KBM-7 (cell line): Measurements from ENCODE around the gene YOD1.

Source experiments
- DNase-seq: peaks from one replicate; pipeline ENCODE4 v3.0.0-alpha.2; 2015
- in situ Hi-C: fragments of 300-500 bp; cut with MboI; formaldehyde crosslinking; loops from 2 replicates; pipeline ENCODE4 v1.14.3; 2020; ENCODE audit warnings: low sequenced_read_pairs, low pct_unique_long_range_greater_than_20kb, mixed read lengths

Gene YOD1

DNA sequence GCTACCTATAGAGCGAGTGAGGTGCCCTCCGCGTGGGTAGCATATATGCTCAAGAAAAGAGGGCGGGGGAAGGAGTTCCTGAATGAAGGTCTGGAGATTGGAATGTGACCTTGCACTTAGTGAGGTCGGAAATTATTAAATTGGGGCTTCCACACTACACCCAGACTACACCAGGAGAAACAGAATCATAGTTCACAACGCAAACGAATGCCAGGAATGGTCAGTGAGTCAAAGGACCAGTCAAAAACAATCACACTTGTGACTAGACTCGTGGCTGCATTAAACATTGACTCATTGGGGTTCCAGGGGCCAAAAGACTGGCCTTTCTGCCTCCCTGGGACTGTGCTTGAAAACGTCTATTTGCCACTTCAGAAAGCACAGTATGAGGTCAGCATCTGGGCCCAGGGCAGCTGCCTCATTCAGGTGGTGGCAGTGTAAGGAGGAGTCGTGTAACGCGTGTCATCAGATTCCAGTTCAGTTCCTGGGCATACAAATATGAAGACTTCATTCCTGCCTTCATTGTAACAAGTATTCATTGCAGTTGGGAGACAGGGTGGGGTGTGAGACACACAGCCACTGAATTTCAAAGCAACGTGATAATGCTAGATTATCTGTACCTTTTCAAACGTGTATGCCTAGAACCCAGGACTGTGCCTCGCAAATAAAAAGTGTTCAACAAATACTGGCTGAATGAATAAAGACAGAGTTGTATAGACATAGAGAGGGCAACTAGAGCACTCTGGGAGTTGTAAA is at the start of gene YOD1:
YOD1 (minus strand) TSS at position 18 of the 753 bp plus-strand sequence. CDS start 178 bp downstream, outside the sequence.
- no peak for DNase-seq
- in situ Hi-C loops, result no loop called here

DNA sequence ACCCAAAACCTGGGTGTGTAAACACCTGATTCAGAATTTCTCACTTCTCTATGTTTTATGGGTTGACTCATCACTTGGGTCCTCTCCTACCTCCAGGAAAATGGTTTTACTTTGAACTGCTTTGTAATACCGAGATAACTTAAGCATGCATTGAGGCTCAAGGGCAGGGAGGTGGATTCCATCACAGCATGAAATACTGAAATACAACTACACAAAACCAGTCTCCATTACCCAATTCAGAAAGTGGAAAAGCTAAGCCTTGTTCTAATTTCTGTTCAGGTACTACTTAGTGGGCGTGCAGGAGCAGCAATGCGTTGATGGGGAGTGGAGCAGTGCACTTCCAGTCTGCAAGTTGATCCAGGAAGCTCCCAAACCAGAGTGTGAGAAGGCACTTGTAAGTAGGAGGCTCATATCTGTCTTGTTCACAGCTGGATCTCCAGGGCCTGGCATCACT is 46.9 kb upstream of the YOD1 start:
- in situ Hi-C loops, result no loop called here
- no peak for DNase-seq

DNA sequence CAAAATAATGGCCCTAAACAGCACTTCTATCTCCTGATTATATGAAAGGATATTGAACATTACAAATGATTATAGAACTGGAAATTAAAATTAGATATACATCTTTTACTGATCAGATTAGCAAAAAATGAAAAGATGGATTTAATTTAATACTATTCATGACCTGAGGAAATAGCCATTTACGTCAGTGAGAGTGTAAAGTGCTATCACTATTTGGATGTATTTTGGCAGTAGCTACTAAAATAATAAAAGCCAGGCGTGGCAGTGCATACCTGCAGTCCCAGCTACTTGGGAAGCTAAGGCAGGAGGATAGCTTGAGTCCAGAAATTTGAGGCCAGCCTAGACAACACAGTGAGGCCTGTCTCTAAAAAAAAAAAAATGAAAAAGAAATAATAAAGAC is 42.9 kb upstream of the YOD1 start:
- no peak for DNase-seq
- in situ Hi-C loops, result no loop called here

GRCh38 chr1:207091200-207091908 is 40.3 kb upstream of the YOD1 start:
- DNase-seq, result no peak
- in situ Hi-C loops, result no loop called here

GRCh38 chr1:207089627-207090355 is 38.8 kb upstream of the YOD1 start:
- in situ Hi-C loops, result no loop called here
- no peak for DNase-seq

GRCh38 chr1:207088701-207089626 is 38.0 kb upstream of the YOD1 start, which contains the start of gene C4BPB:
Gene C4BPB, plus strand, starts transcription at chr1:207088860. Its CDS starts 672 bp downstream, at chr1:207089532.
- in situ Hi-C loops, result no loop called here
- DNase-seq, result no peak

DNA sequence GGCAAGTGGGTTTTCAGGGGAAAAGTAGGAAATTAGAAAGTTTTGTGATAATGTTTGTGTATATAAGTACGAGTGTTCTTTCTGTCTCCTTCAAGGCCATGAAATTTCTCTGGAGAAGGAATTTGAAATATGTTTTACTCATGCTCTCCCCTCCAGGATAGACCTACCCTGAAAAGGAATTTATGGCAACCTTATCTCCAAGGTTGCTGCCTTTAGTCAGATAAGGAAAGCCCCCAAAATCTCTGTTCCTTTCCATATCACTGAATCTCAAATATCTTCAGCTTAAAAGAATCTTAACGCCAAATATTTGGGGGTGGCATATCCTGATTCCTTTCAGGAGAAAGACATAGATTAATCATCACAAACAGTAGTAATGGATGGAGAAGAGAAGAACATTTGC is 37.2 kb upstream of the YOD1 start:
- in situ Hi-C loops, result no loop called here
- no peak for DNase-seq

GRCh38 chr1:207085887-207086286 is 34.9 kb upstream of the YOD1 start:
- no peak for DNase-seq
- in situ Hi-C loops, result no loop called here

DNA sequence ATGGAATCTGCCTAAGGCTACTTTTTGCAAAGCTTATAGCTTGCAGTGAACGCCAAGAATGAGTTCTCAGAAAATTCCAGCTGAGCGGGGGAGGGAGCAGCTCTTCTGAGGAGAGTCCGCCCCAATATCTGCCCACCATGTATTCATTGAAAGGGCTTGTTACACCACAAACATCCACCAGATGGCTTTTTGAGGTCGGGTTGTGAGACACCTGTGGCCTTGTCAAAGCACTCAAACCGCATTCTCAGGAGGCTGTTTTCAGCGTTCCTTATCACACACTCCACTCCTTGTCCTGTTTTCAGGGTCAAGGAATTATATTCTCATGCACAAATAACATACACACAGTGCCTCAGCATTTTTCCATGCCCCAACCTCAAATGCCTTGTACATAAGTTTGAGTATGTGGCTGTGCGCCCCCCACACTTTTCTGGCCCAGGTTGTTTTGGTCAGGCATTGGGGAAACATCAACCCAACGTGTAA is 33.7 kb upstream of the YOD1 start:
- peak; percentile 60 for DNase-seq
- in situ Hi-C loops, result no loop called here

DNA sequence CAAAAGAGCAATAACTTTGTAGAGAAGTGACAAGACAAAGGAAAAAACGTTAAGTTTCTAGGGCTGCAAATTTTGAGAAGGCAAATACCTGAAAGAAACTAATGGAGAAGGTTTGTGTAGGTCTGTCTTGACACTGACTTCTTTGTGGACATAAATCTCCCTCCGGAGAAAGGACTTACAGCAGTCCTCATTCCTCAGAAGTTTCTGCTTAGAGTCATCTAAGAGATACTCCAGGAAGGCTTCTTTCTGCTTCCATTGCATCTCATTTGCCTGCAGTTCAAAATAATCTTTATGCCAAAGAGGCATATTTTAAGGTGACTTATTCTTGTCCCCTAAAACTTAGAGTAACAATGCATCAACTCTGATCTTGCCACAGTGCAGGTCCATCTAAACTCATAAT is 33.2 kb upstream of the YOD1 start:
- no peak for DNase-seq
- in situ Hi-C loops, result no loop called here

DNA sequence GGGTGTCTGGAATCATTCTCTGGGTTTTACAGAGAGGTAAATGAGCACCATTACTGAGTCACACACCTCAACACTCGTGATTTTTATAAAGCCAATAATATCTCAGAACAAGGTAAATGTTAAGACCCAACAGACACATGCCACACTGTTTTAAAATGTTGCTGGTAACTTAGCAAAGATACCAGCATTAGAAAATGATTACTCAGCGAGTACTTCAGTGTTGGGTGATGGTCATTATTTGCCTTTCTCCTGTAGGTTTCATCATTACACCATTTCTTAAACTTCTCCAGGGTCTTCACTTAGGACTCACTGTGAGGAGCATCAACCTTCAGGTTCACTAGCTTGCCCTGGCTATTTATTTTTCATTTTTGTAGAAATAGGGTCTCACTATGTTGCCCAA is 30.8 kb upstream of the YOD1 start:
- no peak for DNase-seq
- in situ Hi-C loops, result no loop called here

DNA sequence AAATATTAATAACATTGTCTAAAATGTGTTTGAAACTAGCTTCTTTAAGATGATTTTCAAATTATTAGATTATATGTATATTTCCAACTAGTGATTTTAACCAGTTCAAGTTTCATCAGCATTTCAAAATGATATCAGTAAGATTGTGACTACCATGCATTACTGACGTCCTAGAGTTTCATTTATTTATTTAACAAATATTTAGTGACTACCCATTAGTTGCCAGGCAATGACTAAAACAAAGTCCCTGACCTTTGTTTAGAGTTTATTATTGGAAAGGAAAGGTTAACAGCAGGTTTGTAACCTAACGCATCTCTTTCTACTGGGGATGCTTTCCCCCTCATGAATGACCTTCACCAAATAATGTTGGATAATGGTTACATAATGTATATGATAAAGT is 30.1 kb upstream of the YOD1 start:
- DNase-seq, result no peak
- in situ Hi-C loops, result no loop called here

DNA sequence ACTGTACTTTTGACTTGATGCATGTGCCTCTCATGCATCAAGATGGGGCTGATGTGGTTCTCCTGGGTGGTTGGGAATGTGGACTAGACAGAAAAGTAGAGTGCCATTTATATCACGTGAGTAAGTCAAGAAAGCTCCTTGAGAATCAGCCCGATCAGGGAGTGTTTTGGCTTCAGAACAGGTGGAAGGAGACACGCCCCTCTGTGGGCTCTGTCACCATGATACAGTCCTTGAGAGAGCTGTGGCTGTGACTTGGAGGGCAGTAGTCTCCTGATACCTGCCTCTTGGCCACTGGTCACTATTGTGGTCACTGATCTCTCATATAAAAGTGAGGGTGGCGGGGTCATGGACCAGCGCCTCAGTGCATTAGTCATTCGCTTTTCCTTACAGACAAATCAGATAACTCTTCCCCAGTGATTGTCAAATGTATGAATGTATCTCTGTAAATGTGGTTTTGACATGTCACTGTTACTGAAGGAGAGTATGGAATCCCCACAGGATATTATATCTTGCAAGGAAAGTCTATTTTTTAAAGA is 28.8 kb upstream of the YOD1 start:
- in situ Hi-C loops, result no loop called here

DNA sequence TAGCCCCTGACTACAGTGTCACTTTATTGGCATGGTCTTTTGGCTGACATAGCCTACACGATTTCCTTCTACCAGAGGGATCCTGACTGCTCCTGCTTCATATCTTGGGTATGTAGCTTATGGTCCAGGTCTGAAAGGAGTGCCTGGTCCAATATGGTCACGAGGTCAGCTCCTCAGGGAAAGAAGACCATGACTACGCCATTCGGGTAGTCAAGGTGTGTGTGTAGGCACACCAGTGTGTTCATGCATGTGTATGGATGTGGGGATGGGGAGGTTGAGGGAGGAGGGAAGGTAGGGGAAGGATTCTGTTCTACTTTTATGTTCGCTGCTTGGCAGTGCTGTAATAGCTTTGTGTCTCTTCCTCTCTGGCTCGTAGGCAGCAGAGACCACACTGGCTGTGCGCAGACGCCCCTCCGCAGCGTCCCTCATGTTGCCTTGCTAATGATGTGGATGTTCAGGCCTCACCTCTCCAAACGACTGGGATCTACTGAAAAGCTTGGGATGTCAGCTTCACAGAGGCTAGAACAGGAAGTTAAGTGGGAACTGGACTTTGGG is 27.6 kb upstream of the YOD1 start:
- DNase-seq, result no peak
- in situ Hi-C loops, result no loop called here

More for the DNA sequence above, 28.8 kb upstream of the YOD1 start:
- DNase-seq, result no peak

DNA sequence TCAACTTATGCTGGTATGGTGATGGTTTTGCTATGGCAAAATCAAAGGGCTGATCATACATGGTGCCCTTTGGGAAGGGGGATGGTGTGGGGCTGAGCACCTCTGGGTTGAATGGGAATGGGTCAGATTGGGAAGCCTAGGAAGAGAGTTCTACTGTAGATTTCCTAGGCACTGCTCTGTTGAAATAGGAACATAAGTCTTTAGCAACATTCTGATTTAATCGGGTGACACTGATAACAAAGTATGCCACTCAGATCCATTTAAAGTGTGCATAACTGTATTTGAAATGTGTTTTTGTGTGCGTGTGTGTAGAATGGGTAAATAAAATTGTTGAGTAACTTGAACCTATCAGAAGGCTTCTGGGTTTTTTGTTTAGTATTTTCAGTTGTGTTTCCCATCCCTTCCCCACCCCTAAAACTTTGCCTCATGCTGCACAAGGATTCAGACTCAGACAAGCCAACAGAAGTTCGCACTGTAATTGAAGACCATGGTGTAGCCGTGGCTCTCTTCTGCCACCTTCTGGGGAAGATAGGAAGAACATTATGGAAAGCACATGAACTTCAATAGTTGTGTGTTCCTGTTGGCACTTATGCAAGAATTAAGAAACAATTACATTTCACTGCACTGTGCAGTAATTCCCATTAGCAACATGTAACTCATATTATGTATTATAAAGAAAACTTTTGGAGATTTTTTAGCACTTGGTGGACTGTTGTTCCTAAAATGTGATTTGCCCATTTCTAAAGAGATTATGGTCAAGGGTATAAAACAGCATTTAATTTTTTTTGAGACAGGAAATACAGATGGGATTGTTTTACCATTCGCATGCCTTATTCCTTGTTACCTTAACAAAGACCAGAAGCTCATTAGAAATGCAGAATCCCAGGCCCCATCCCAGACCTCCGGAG is 26.7 kb upstream of the YOD1 start:
- DNase-seq, result peak; percentile 71

DNA sequence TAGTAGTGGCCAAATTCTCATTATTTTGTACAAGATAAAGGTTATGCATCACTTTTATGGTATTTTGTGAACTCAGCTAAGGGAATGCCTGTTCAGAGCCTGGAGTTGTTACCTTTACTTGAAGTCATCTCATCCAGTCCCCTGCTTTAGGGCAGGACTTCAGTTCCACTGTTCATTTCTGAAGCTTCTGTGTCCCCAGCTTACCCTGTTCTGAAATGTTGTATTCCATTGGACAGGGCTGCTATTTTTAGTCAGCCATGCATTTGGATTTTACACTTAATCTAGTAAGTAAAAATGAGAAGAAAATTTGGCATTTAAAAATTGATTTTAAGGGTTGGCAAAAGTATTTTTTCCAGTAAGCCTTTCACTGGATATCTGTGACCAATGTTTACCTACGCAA is 26.0 kb upstream of the YOD1 start:
- DNase-seq, result no peak
- in situ Hi-C loops, result no loop called here

More for the DNA sequence above, 26.7 kb upstream of the YOD1 start:
- in situ Hi-C loops, result no loop called here
